PC-3 (cell line): ENCODE measurements around the gene PPP1R27. TPM values are rescaled to one million over a fixed set of nuclear protein-coding genes. Genes with fewer than 3 reads are reported as not detected.

Source experiments
- ATAC-seq: fragments of 200-7000 bp; cut with Tn5 transposase; 2 replicates; pipeline ENCODE4 v1.9.1; 2020; ENCODE audit warnings: mild to moderate bottlenecking, moderate library complexity
- BruUV-seq: library from RNA; stranded (reverse); fragments of 400-500 nt; replicated peaks from 2 replicates; lab custom pipeline; 2021; lab: Mats Ljungman, UMichigan
- CTCF ChIA-PET: fragments of 300-600 bp; sonication (Branson Sonifier 250); formaldehyde crosslinking; loops from one replicate; lab custom pipeline; 2022; ENCODE audit warnings: antibody characterized with exemption; lab: Charles Lee
- POLR2A ChIA-PET: fragments of 300-600 bp; sonication (Branson Sonifier 250); formaldehyde crosslinking; loops from one replicate; lab custom pipeline; 2022; ENCODE audit warnings: antibody characterized with exemption; ENCODE audit not compliant: unreplicated experiment; lab: Charles Lee
- DNase-seq: peaks from one replicate; pipeline ENCODE4 v3.0.0-alpha.2; 2015
- H2AFZ ChIP-seq: fragments of 300-600 bp; sonication (generic); 2 replicates; pipeline ENCODE4 v1.6.0; 2016; ENCODE audit warnings: antibody characterized with exemption, low read length
- H3F3A ChIP-seq: fragments of 300-600 bp; sonication (generic); one replicate; pipeline ENCODE4 v1.6.0; 2017; ENCODE audit warnings: antibody characterized with exemption, low read length, control low read depth, mild to moderate bottlenecking; ENCODE audit not compliant: unreplicated experiment
- H3K27ac ChIP-seq: fragments of 300-600 bp; sonication (generic); 2 replicates; pipeline ENCODE4 v1.5.1; 2016; ENCODE audit warnings: mild to moderate bottlenecking, low read length
- H3K27me3 ChIP-seq: fragments of 300-600 bp; sonication (generic); 2 replicates; pipeline ENCODE4 v1.6.1; 2016; ENCODE audit warnings: low read length, mixed read lengths
- H3K36me3 ChIP-seq: fragments of 300-600 bp; sonication (generic); 2 replicates; pipeline ENCODE4 v1.6.1; 2016; ENCODE audit warnings: low read depth, mixed run types, low read length, mixed read lengths
- H3K4me1 ChIP-seq: fragments of 300-600 bp; sonication (generic); 2 replicates; pipeline ENCODE4 v1.5.1; 2016; ENCODE audit warnings: low read length; ENCODE audit not compliant: insufficient read depth
- H3K4me2 ChIP-seq: fragments of 300-600 bp; sonication (generic); 2 replicates; pipeline ENCODE4 v1.6.0; 2016; ENCODE audit warnings: low read length
- H3K4me3 ChIP-seq: fragments of 300-600 bp; sonication (generic); 2 replicates; pipeline ENCODE4 v1.5.1; 2016; ENCODE audit warnings: mild to moderate bottlenecking, low read length, mixed read lengths
- H3K79me2 ChIP-seq: fragments of 300-600 bp; sonication (generic); 2 replicates; pipeline ENCODE4 v1.6.1; 2017; ENCODE audit warnings: low read length, mixed read lengths
- H3K9ac ChIP-seq: fragments of 300-600 bp; sonication (generic); 2 replicates; pipeline ENCODE4 v1.6.0; 2016; ENCODE audit warnings: mild to moderate bottlenecking, low read length
- H3K9me2 ChIP-seq: fragments of 300-600 bp; sonication (generic); replicated peaks from 2 replicates; pipeline ENCODE4 v1.6.1; 2016; ENCODE audit warnings: mixed run types, low read length, mixed read lengths
- H3K9me3 ChIP-seq: fragments of 300-600 bp; sonication (generic); 2 replicates; pipeline ENCODE4 v1.6.1; 2016; ENCODE audit warnings: low read length, mixed read lengths
- H4K20me1 ChIP-seq: fragments of 300-600 bp; sonication (generic); 2 replicates; pipeline ENCODE4 v1.6.1; 2016; ENCODE audit warnings: low read length, mixed read lengths
- EZH2 ChIP-seq: fragments of 300-600 bp; sonication (generic); IDR thresholded peaks from one replicate; pipeline ENCODE4 v1.6.1; 2017; ENCODE audit warnings: antibody characterized with exemption, mild to moderate bottlenecking, low read length; ENCODE audit not compliant: unreplicated experiment
- EZH2phosphoT487 ChIP-seq: fragments of 300-600 bp; sonication (generic); IDR thresholded peaks from 2 replicates; pipeline ENCODE4 v1.6.1; 2018; ENCODE audit warnings: mild to moderate bottlenecking, antibody characterized with exemption, low read length, borderline replicate concordance
- intact Hi-C: fragments of 100-400 bp; cut with micrococcal nuclease; formaldehyde crosslinking; loops from 2 replicates; pipeline ENCODE4 v1.9.0; 2023
- total RNA-seq: library from RNA; depleted of rRNA; stranded (reverse); fragments of >200 nt; gene quantifications from 2 replicates; pipeline ENCODE4 v1.2.3, GENCODE V29; 2014
- TF ChIP-seq, protein P1 (sequence below): fragments of 300-600 bp; sonication (generic); conservative IDR thresholded peaks from 2 replicates; pipeline ENCODE4 v1.5.1; 2017; ENCODE audit warnings: antibody characterized with exemption, low read depth, mild to moderate bottlenecking, low read length

PPP1R27 gene
- total RNA-seq, 1 experiment from 2014 or later, result not detected

- Histone ChIP-seq H4K20me1 (no peaks in the 10 kb centered on the region), H3K9ac (no peak overlapping the region), H3K36me3 (no peaks in the 10 kb centered on the region), H3K4me2 (no peak overlapping the region), H3K4me1 (no peaks in the 10 kb centered on the region; the same call in 1 of the 2 replicates), H3K9me2 (no peaks in the 10 kb centered on the region), H3K79me2 (no peaks in the 10 kb centered on the region), H3F3A (no peaks in the 10 kb centered on the region), H3K9me3 (no peaks in the 10 kb centered on the region), H3K4me3 (no peak overlapping the region), H2AFZ (no peak overlapping the region), H3K27ac (no peak overlapping the region), H3K27me3 (peaks cover 34% of the 10 kb centered on the region)
- CTCF ChIA-PET, result no interaction called here
- no peak for ATAC-seq
- POLR2A ChIA-PET, result no interaction called here
- TF ChIP-seq, protein P1, sequence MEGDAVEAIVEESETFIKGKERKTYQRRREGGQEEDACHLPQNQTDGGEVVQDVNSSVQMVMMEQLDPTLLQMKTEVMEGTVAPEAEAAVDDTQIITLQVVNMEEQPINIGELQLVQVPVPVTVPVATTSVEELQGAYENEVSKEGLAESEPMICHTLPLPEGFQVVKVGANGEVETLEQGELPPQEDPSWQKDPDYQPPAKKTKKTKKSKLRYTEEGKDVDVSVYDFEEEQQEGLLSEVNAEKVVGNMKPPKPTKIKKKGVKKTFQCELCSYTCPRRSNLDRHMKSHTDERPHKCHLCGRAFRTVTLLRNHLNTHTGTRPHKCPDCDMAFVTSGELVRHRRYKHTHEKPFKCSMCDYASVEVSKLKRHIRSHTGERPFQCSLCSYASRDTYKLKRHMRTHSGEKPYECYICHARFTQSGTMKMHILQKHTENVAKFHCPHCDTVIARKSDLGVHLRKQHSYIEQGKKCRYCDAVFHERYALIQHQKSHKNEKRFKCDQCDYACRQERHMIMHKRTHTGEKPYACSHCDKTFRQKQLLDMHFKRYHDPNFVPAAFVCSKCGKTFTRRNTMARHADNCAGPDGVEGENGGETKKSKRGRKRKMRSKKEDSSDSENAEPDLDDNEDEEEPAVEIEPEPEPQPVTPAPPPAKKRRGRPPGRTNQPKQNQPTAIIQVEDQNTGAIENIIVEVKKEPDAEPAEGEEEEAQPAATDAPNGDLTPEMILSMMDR, result no peak
- TF ChIP-seq EZH2 (no peak), EZH2phosphoT487 (no peak)
- intact Hi-C loops, result no loop called here
- DNase-seq, result no peak
- BruUV-seq, result no TSS peak
Measured at GRCh38 chr17:81810476-81810875, 24.4 kb downstream of the PPP1R27 start.

DNA sequence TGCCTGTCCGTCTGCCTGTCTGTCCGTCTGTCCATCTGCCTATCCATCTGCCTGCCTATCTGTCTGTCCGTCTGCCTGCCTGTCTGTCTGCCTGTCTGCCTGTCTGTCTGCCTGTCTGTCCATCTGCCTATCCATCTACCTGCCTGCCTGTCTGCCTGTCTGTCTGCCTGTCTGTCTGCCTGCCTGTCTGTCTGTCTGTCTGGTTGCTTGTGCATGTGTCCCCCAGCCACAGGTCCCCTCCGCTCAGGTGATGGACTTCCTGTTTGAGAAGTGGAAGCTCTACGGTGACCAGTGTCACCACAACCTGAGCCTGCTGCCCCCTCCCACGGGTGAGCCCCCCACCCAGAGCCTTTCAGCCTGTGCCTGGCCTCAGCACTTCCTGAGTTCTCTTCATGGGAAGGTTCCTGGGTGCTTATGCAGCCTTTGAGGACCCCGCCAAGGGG lies 25.3 kb downstream of the PPP1R27 start:
- Histone ChIP-seq H3K27ac (no peak overlapping the region), H4K20me1 (no peaks in the 10 kb centered on the region), H3K9me2 (no peaks in the 10 kb centered on the region), H3K79me2 (no peaks in the 10 kb centered on the region), H3K36me3 (no peaks in the 10 kb centered on the region), H3K4me1 (no peaks in the 10 kb centered on the region), H3K4me3 (no peak overlapping the region), H2AFZ (no peak overlapping the region), H3K9me3 (no peaks in the 10 kb centered on the region), H3K4me2 (no peak overlapping the region), H3F3A (no peaks in the 10 kb centered on the region), H3K9ac (no peak overlapping the region), H3K27me3 (peaks cover 42% of the 10 kb centered on the region)
- POLR2A ChIA-PET, result no interaction called here
- BruUV-seq, result no TSS peak
- CTCF ChIA-PET, result no interaction called here
- ATAC-seq, result no peak
- no peak for TF ChIP-seq EZH2
- no peak for TF ChIP-seq EZH2phosphoT487
- TF ChIP-seq, protein P1, result no peak
- intact Hi-C loops, result no loop called here
- no peak for DNase-seq

- Histone ChIP-seq H2AFZ (no peak overlapping the region), H3K4me3 (no peak overlapping the region), H3K4me2 (no peak overlapping the region), H3K27me3 (peaks cover 45% of the 10 kb centered on the region), H3K36me3 (no peaks in the 10 kb centered on the region), H3K79me2 (no peaks in the 10 kb centered on the region), H3K9me3 (no peaks in the 10 kb centered on the region), H4K20me1 (no peaks in the 10 kb centered on the region), H3K4me1 (no peaks in the 10 kb centered on the region), H3F3A (no peaks in the 10 kb centered on the region), H3K27ac (no peak overlapping the region), H3K9ac (no peak overlapping the region), H3K9me2 (no peaks in the 10 kb centered on the region)
- ATAC-seq (peak; percentile 31), DNase-seq (no peak)
- BruUV-seq, result no TSS peak
- intact Hi-C loops, result no loop called here
- no peak for TF ChIP-seq EZH2phosphoT487
- TF ChIP-seq, protein P1, result peak; percentile 41; the same call in 1 of the 2 replicates
- CTCF ChIA-PET, result no interaction called here
- POLR2A ChIA-PET, result no interaction called here
Measured at GRCh38 chr17:81808778-81809555, 25.9 kb downstream of the PPP1R27 start.
